Measurements from ENCODE around the gene LY86. TPM values are rescaled to one million over a fixed set of nuclear protein-coding genes. Genes with fewer than 3 reads are reported as not detected.
"Not testable (repeated sequence)": the region's sequence is repeated elsewhere in the genome, so short reads cannot be mapped to it uniquely, and the experiment has no call there.

The LY86 gene
- total and polyA plus RNA-seq, 2 donors (not counting 1 experiment from before 2014, with no cell fraction given): 68.7 to 90.2 TPM

GRCh38 chr6:6665555-6666243 lies 77.2 kb downstream of the LY86 start:
- ChIA-PET POLR2A (no interaction called here), CTCF (interaction anchor here (1.2 kb wide), 1 partner anchor 9 kb away, joined by 3 read pairs; no protein-coding TSS in a partner anchor)
- Histone ChIP-seq H3K79me2 (ENCODE audit: control insufficient read depth, insufficient read depth, low read length) (no peaks in the 10 kb centered on the region), H3K27ac (ENCODE audit: low read length in 2 of 2) (no peak overlapping the region), H4K20me1 (ENCODE audit: control insufficient read depth, insufficient read depth, low read length, poor library complexity, severe bottlenecking) (no peaks in the 10 kb centered on the region), H3K9me3 (ENCODE audit: control extremely low read depth in 1 of 3, control insufficient read depth in 2 of 3, insufficient read depth in 1 of 3, low read length in 2 of 3) (no peaks in the 10 kb centered on the region), H3K4me3 (ENCODE audit: control extremely low read depth in 1 of 5, extremely low read depth in 1 of 5, insufficient read depth in 1 of 5, low read depth in 2 of 5, low read length in 4 of 5) (no peak overlapping the region), H2AFZ (ENCODE audit: insufficient read depth, low read depth, low read length, poor library complexity, severe bottlenecking) (no peak overlapping the region), H3K9ac (ENCODE audit: low read length) (no peak overlapping the region), H3K4me1 (ENCODE audit: control insufficient read depth in 2 of 2, insufficient read depth in 2 of 2, low read length in 2 of 2) (peaks cover 0 to 2% of the 10 kb centered on the region in 2 donors), H3K27me3 (replicated peaks in 1 of 4; ENCODE audit: control extremely low read depth in 1 of 4, control insufficient read depth in 3 of 4, insufficient read depth in 4 of 4, low read length in 3 of 4) (no peaks in the 10 kb centered on the region), H3K4me2 (replicated peaks; ENCODE audit: low read depth, low read length, poor library complexity, severe bottlenecking) (no peak overlapping the region), H3K36me3 (replicated peaks in 1 of 2; ENCODE audit: control extremely low read depth in 1 of 2, control insufficient read depth in 1 of 2, extremely low read depth in 1 of 2, insufficient read depth in 2 of 2, low read length in 1 of 2) (no peaks in the 10 kb centered on the region)
- Mint-ChIP-seq H3K4me3 (no peak overlapping the region), H3K27ac (no peak overlapping the region), H3K9me3 (ENCODE audit: insufficient read depth) (no peaks in the 10 kb centered on the region), H3K27me3 (peaks cover 8% of the 10 kb centered on the region), H3K4me1 (peaks cover 2% of the 10 kb centered on the region)
- DNase-seq: no peak
- 92% methylated on average over 7 of the region's 11 CpGs for WGBS (ENCODE audit: insufficient coverage)
- ATAC-seq (ENCODE audit: low read depth): no peak
- TF ChIP-seq CTCF (IDR thresholded peaks at IDR 0.05) (no peak), EZH2 (IDR thresholded peaks at IDR 0.05; ENCODE audit: borderline replicate concordance, insufficient read depth, low read depth, low read length, poor library complexity, severe bottlenecking) (no peak)
- intact Hi-C loops (cut with micrococcal nuclease): no loop called here

GRCh38 chr6:6670150-6670549 lies 81.6 kb downstream of the LY86 start:
- H3K79me2 ChIP-seq (ENCODE audit: control insufficient read depth, insufficient read depth, low read length); H3K4me1 Mint-ChIP-seq; H3K9me3 ChIP-seq (ENCODE audit: control extremely low read depth in 1 of 3, control insufficient read depth in 2 of 3, insufficient read depth in 1 of 3, low read length in 2 of 3); H3K27me3 ChIP-seq (replicated peaks in 1 of 4; ENCODE audit: control extremely low read depth in 1 of 4, control insufficient read depth in 3 of 4, insufficient read depth in 4 of 4, low read length in 3 of 4); POLR2A ChIA-PET; H3K9ac ChIP-seq (ENCODE audit: low read length); H3K9me3 Mint-ChIP-seq (ENCODE audit: insufficient read depth); H3K4me2 ChIP-seq (replicated peaks; ENCODE audit: low read depth, low read length, poor library complexity, severe bottlenecking); H3K4me3 Mint-ChIP-seq; CTCF ChIA-PET; H2AFZ ChIP-seq (ENCODE audit: insufficient read depth, low read depth, low read length, poor library complexity, severe bottlenecking); intact Hi-C loops (cut with micrococcal nuclease); ATAC-seq (ENCODE audit: low read depth); DNase-seq; H3K36me3 ChIP-seq (replicated peaks in 1 of 2; ENCODE audit: control extremely low read depth in 1 of 2, control insufficient read depth in 1 of 2, extremely low read depth in 1 of 2, insufficient read depth in 2 of 2, low read length in 1 of 2); H3K4me1 ChIP-seq (ENCODE audit: control insufficient read depth in 2 of 2, insufficient read depth in 2 of 2, low read length in 2 of 2); H4K20me1 ChIP-seq (ENCODE audit: control insufficient read depth, insufficient read depth, low read length, poor library complexity, severe bottlenecking); H3K27ac ChIP-seq (ENCODE audit: low read length in 2 of 2); H3K27ac Mint-ChIP-seq; H3K4me3 ChIP-seq (ENCODE audit: control extremely low read depth in 1 of 5, extremely low read depth in 1 of 5, insufficient read depth in 1 of 5, low read depth in 2 of 5, low read length in 4 of 5): not testable (repeated sequence)
- peaks cover 13% of the 10 kb centered on the region for H3K27me3 Mint-ChIP-seq
- 100% methylated on average over 1 of the region's 3 CpGs for WGBS (ENCODE audit: insufficient coverage)

Data from B cell (primary cell).